GM18517 (cell line): ENCODE data around the gene OSTN.

ENCODE experiments used
- ATAC-seq: cut with Tn5 transposase; IDR thresholded peaks from one replicate; pipeline ENCODE4 v1.9.1; 2021; ENCODE audit warnings: mild to moderate bottlenecking, moderate library complexity; ENCODE audit not compliant: unreplicated experiment

OSTN gene

DNA sequence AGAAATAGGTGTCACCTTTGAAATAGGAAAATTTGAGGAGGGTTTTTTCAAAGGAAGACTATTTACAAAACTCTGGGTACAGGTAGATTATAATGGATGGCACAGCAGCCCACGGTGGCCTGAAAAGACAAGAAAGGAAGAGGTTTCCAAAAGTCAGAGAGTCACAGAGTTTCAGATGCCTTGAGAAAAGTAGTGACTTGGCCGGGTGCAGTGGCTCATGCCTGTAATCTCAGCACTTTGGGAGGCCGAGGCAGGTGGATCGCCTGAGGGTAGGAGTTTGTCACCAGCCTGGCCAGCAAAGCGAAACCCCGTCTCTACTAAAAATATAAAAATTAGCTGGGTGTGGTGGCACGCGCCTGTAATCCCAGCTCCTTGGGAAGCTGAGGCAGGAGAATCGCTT, 35.2 kb downstream of the OSTN start:
- ATAC-seq: no peak

DNA sequence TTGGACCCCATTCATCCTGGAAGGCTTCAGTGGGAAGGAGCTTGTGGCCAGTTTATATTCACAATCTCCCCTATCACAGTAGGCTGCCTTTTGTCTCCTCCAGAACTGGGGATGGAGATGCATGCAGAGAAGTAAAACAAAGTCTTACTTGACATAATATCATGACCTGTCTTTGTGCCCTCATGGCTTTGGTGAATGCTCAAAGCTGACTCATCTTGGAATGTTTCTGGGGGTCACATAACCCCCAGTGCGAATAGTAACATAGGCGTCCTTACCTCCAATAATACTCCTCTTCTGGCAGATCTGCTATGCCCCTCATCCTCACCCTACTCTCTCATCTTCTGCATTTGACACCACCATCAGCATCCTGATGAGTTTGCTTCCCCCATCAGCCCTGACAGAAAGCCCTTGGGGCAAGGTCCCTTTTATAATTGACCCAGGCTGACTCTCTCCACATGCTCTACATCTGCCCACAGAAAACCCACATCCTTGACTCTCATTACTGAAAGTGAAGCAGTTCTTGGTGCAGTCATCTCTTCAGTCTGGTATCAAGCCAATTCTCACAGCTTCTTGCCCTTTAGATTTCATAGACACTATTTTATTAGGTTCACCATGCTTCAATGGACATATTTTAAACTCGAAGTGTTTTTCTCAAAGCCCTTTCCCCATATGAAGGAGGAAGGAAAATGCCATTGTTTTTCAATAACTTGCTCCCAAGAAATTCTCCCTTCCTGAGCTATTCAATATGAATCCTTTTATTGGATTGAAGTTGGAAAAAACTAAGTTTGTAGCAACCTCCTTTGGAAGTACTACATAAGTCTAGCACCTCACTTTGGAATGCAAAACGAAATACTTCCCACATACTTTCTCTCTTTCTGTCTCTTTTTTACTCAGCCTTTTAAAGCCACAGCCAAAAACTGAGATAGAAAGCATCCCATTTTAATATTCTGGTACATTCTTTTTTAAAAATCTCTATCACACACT, 36.6 kb downstream of the OSTN start:
- peak; percentile 100 for ATAC-seq

DNA sequence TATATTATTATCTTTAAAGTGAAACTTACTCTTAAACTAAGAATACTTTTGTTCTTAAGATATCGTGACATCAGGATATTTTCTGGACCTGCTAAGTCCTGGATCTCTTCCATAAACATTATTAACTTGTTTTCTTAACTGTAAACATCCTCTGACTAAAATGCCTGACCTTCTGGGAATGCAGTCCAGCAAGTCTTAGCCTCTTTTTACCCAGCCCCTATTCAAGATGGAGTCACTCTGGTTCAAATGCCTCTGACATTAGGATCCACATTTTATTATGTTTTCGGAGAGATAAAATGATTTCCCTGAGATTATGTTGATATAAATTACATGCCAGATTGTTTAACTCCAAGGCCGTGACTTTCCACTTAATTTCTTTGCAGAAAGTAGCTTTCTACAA, 37.6 kb downstream of the OSTN start:
- ATAC-seq: no peak

DNA sequence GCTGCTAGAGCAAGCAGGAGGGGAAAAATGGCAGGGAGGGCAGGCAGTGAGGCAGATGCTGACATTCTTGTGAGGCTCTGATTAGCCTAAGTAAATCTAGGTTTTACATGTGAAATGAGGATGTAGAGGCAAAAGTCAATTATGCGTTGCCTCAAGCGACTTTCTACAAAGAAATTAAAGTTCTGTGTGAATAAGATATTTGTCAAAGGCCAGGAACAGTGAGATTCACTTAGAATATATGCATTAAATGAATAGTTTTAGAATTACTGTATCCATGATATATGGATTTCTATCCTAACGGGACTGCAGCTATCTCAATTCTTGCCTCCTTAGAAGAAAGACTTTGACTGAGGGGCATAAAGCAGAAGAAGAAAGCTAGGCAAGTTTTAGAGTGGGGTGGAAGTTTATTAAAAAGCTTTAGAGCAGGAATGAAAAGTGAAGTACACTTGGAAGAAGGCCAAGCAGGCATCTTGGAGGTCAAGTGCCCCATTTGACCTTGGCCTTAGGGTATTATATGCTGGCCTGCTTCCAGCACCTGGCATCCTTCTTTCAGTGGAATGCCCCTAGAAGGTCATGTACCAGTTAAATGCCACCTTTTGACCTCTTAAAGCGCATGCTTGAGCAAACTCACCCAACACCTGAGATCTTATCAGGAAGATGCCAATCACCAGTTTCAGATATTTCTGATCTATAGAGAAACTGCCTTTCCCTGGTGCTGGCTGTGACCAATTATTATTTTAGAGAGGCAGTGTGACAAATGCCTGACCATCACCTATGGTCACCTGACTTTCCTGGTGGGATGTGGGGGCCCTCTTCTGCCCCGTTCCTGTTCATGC, 38.2 kb downstream of the OSTN start:
- ATAC-seq: no peak

DNA sequence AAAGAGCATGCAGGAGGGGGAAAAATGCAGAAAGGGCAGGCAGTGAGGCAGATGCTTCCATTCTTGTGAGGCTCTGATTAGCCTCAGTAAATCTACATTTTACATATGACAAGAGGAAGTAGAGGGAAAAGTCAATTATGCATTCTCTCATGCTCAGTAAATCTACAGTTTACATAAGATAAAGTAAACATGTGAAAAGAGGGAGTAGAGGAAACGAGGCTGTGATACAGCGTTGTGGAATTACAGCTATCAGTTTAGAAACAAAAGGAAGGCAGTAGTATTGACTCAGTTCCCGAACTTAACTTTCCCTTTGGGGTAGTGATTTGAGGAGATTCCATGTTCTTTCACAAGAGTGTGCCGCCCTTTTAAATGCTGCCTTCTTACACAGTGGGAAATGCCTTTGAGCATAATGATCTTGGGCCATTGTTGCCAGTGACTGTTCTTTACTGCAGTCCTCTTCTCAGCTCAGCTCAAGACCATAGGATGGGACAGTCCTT, 39.3 kb downstream of the OSTN start:
- ATAC-seq: no peak

DNA sequence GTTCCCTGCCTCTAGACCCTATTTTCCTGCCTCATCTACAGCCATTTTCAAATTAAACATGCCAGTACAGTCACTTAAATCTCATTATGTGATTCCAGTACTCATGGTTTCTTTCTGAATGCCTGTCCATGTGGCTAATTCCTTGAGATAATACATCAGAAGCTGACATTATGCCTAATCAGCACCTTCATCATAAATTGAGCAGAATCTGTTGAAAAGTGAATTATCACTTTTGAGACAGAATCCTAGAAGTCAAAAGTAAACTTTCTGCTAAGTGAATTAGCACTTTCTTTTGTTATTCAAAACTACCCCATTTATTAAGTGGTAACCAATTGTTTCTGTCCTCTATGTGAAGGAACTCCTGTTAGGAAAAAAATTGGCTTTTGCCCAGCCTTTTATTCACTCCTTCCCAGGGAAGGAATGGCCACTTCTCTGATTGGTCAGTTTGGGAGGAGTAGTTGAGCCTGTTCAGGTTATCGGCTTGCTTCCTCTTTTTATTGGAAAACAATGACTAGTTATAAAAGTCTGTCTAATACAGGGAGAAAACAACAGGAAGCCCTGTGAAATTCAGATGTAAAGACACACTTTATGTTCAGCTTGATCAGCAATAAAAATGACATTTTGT, 40.5 kb downstream of the OSTN start:
- ATAC-seq: no peak

DNA sequence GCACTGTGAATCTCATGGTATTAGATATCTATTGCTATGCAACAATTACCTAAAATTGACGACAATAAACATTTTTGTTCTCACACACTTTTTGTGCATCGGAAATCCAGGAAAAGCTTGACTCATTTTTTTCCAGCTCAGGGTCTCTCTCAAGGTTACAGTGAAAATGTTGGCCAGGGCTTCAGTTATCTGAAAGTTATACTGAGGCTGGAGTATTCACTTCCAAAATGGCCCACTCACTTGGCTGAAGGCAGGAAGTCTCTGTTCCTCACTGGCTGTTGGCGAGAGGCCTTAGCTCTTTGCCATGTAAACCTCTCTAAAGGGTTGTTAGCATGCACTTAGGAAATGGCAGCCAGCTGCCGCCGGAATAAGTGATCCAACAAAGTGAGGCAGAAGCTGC, 41.4 kb downstream of the OSTN start:
- ATAC-seq: no peak

DNA sequence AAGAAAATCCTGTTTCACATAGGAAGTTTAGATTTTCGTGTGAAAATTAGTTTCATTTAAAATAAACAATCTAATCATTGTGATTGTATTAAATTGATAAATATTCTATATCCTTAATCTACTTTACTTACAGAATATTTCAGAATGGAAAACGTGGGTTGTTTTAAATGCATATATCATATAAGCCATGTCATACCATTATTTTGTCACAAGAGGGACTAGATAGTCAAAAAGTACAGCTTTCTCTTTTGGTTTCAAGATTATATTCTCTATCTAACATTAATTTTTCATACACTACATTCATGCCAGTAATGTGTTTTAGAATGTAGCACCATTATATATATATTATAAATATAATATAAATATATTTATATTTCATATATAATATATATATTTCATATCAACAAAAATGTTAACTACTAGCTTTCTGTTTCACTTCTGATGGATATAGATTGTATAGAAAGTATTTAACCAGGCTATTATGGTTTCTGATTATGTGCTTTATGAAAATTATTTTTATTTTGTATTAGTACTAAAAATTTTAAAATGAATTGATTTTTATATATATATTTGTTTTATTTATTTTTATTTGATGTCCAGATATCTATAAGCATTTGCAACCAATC, 45.3 kb downstream of the OSTN start:
- peak; percentile 58 for ATAC-seq

DNA sequence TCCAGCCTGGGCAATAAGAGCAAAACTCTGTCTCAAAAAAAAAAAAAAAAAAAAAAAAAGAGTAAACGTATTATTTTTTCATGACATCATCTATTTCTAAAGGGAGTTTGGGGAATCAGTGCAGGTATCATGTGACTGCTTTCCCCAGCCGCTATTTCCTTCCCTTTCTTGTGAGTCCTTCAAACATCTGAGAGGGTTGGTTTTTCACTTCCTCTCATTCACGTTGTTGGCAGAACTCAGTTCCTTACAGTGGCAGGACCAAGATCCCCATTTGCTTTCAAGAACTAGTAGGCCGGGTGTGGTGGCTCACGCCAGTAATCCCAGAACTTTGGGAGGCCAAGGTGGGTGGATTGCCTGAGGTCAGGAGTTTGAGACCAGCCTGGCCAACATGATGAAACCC, 47.0 kb downstream of the OSTN start:
- ATAC-seq: peak; percentile 62

DNA sequence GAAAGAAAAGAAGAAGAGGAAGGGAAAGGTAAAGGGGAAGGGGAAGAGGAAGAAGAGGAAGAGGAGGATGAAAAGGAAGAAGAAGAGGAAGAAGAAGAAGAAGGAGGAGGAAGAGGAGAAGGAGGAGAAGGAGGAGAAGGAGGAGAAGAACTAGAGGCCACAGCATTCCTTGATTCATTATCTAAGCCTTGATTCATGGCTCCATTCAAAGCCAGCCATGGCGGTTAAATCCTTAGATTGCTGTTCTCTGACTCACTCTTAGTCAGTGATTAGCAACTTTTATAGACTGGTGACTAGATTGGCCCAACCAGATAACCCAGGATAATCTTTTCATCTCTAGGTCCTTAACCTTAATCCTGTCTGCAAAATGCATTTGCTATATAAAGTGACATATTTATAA, 47.6 kb downstream of the OSTN start:
- no peak for ATAC-seq

DNA sequence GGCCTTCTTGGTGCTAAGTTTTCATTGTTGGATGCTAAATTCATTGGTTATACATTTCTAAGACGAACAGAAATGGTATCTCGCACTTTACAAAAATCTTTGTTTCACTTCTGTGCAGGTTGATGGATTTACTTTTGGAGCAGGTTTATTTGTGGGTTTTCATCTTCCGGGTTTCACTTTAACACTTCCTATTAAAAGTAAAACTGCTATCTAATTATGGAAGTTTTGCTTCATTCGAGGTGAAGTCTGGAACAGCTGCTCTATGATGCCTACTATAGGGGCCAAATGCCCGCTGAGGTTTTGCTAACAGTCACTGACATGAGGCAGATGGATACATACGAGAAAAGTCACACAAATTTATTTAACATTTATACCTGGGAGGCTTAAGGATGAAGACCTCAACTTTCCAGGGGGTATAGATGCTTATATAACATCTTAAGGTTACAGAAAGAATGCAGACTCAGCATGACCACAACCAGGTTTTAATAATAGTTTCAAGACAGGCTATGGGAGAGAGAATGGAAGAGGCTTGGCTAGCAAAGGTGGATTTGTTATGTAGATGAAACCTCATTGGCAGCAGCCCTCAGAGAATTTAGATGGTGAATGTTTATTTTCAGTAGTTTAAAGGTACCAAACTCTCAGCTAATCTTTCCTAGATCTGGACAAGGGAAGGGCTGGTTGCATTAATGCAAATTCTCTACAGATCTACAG, 54.2 kb downstream of the OSTN start:
- peak; percentile 50 for ATAC-seq

DNA sequence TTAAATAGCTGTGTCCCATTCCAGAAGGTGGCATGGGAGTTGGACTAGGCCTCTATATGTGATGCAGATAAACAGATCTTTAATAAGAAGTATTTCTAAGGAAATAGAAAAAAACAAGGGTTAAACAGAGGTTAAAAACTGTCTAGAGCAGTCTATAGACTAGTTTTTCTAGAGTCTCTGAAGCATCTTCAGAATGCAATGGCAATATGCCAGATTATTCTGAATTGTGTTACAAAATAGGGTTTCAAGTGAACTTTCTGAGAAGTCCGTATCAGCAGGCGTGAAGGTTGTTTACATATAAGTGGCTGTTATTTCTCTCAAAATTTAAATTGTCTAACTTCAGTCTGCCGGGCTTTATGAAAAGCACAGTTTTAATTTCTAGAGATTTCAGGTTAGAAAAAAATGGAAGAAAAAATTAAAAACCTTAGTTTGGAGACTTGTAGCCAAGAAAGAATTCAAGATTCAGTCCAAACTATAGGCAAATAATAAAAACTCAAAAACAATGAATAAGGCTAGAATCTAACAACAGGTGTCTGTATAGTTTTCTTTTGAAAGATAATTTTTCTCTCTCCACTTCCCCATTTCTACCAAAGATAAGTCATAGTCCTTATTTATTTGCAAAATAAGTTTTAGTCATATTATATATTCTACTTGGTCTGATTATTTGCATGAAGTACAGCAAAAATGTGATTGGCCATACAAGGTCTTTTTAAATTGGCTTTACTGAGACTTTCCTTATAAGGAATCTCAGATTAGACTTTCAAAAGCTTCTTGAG, 55.2 kb downstream of the OSTN start:
- no peak for ATAC-seq

DNA sequence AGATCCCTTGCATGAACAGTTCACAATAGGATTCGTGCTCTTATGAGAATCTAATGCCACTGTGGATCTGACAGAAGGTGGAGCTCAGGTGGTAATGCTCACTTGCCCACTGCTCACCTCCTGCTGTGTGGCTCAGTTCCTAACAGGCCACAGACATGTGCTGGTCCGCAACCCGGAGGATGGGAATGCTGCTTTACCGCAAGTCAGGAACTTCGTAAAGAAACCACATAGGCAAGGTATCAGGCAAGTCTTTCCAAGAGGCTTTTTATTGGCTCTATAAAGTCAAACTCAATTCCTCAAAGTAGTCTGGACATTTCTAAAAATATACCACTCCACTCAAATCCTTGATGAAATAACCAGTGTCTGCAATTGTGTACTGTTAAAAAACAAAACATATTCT, 56.1 kb downstream of the OSTN start:
- no peak for ATAC-seq

DNA sequence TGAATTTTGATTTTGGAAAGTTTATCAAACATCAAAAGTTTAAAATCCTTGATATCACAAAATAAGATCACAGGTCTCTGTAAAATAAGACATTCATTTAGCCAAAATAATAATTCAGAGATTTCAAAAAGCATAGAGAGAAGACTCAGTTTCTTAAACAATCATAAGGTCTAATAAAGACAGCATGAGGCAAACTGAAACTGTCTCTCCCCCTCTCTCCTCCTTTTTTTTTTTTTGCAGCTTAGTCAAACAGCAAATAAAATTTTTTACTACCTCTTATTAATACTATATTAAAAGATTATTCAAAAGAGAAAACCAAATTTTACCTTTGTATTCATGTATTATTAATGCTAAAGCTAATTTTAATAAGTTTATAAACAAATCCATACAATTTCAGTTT, 57.4 kb downstream of the OSTN start:
- ATAC-seq: no peak

DNA sequence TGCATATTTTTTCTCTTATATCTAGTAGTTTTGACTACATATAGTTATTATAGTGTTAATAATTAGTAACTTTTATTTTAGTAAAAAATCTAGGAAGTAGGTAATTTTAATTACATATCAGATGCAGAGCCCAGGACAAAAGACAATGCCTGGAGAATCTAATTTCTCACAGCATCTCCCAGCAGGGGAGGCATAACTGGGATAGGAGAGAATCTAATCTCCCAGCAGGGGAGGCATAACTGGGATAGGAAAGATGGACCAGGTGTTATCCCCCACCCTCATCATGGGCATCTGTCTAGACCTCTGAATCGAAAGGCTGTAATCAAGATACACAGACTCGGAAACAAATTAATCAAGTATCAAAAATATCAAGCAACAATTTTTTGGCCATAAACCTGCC, 58.2 kb downstream of the OSTN start:
- ATAC-seq: no peak

DNA sequence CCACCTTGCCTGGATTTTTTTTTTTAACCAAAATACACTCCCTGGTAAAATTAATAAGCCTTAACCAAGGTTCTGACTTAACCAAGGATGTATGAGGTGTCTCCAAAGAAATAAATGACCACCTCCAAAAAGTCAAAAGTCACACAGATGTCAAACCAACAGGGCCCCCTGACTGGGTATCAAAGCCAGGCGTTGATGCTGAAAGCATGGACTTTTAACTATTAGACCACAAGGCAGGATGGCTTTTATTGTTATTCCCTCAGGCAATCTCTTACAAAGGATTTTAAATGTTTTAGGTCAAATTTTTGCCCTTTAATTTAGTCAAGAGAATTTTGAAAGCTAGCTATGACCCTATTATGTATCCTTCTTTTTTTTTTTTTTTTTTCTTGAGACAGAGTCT, 60.4 kb downstream of the OSTN start:
- ATAC-seq: no peak

DNA sequence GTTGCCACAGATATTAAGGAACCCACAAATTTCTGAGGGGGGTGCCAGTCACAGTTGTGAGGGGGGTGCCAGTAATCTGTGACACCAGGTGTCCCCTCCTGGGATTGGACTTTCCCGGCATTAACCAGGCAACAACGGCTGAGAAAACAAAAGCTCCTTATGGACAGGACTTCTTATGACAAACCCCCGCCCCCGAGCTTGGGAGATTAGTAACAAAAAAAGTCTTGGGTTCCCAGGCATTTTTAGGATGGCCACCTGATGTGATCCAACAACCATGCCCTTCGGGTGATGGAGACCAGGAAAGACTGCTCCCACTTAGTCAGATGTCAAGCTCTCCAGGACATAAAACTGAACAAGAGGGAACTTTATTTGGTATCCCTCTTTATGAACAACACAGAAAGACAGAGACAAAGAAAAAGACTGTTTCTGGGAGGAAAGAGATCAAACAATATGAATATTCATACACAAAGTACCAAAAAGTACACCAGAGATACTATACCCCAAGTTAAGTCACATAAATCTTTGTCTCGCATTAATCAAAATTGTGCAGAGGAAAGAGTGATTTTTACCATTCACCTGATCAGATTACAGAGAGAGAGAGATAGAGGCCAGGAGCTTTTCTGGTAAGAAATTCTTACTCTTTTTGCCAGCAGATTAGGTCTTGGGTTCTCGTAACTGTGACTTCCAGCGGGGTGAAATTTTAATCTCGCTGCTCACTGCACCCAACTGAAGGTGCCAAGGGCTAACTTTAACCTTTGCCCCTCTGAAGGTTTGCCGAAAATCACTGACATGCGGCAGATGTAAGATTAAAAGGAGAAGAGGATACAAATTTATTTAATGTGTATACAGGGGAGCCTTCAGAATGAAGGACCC, 61.6 kb downstream of the OSTN start:
- ATAC-seq: no peak

DNA sequence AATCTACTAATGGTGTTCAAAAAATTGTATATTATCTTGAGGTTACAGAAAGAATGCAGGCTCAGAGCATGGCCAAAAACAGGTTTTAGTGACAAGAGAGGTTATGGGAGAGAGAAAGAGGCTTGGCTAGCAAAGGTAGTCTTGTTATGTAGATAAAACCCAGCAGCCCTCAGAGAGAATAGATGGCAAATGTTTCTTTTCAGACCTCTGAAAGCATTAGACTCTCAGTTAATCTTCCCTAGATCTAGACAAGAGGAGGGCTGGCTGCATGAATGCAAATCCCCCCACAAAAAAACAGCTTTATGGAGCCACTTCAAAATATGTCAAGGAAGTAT, 62.2 kb downstream of the OSTN start:
- no peak for ATAC-seq

DNA sequence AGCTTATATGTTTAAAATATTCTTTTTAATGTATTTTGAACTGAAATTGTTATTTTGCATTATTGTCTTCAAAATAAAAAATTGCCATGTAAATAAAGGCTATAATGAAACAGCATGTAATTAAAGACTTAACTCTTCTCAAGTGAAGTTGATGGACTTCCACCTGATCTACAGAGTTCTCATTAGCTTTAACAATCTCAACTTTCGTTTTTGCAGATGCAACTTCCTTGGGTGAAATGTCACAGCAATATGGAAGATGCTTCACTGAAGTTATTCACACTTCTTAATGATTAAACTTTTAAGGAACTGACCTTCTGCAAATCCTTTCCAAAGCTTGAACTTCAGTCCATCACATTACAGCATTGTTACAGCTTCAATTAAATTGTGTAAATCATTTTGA, 63.6 kb downstream of the OSTN start:
- peak; percentile 59 for ATAC-seq
